Activated CD4-positive, CD25-positive, alpha-beta regulatory T cell treated with anti-CD3 and anti-CD28 coated beads, Interleukin-2, amount 50 U/mL, for 72 hours (primary cell): ENCODE results near the gene CFAP107.
"Not testable (repeated sequence)": the region's sequence is repeated elsewhere in the genome, so short reads cannot be mapped to it uniquely, and the experiment has no call there.

Source experiments
- DNase-seq: peaks from one replicate; pipeline ENCODE4 v3.0.0; 2021

Gene CFAP107

DNA sequence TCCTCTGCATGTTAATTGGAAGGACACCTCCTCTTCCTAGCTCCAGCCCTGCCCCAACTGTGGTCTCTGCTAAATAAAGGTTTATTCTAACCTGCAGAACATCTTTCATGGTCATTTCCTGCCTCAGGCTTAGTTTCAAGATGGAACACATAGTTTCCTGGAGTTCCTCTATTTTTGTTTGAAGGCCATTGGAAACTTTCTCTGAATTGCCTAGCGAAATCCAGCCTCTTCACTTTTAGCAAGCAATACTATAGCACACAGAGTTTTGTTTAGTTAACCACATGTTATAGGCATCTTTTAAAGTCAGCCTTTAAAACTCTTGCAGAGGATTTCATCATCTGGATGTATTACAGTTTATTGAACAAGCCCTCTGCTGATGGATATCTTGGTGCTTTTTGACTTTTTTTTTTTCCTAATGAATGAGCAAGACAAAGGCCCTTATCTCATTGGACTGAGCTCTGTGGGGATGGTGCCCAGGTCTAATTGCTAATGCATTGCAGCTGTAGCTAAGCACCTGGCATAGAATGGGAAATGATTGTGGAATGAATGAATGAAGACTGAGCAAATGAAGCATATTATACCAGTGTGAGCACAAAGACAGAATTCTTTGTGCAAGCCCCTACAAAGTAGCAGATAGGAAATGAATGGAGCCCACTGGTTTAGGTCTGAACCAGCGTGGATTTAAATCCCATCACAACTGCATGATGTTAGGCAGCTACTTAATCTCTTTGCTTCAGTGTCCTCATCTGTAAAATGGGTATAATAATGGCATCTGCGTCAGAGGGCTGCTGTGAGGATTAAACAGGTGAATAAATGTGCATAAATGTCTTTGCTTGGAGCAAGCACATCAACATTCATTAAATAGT, 641 bp upstream of the CFAP107 start:
- no peak for DNase-seq

DNA sequence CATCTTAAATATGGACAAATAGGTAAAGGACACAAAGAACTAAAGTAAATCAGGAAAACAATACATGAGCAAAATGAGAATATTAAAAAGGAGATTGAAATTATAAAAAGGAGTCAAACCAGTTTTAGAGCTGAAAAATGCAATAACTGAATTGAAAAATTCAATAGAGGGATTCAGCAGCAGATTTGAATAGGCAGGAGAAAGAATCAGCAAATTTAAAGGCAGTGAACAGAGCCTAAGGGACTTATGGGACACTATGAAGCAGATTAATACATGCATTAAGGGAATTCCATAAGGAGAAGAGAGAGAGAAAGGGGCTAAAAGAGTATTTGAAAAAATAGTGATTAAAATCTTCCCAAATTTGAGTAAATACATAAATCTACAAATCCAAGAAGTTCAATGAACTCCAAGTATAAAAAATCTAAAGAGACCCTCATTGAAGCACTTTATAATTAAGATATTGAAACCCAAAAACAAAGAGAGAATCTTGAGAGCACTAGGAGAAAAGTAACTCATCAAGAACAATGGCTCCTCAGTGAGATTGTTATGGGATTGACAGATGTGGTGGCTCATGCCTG, 2.9 kb downstream of the CFAP107 start:
- no peak for DNase-seq

DNA sequence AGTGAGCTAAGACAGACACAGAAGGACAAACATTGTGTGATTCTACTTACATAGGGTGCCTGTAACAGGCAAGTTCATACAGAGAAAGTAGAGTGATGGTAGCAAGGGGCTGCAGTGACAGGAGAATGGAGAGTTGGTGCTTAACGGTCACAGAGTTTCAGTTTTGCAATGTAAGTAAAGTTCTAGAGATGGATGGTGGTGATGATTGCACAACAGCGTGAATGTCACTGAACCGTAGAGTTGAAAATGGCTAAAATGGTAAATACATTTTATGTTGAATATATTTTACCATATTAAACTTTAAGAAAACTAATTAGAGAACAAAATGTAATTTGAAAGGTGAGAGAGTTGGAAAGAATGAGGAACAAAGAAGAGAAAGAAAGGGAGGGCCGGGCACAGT, 8.7 kb downstream of the CFAP107 start:
- no peak for DNase-seq

DNA sequence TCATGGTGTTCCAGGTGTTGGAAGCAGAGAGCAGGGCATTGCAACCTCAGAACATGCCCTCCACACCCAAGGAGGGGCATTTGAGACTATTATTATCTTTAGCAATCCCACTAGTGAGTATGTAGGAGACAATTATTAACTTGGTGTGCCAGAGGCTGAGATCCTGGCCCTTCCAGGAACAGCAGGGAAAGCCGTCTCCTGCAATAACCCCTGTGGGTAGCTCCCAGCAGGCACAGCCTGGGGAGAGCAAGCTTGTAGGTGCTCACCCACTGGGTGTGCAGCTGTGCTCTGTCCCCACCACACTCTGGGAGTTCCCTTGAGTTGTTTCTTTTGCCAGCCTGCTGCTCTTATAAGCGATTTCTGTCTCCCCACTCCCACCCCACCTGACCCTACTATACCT, 10.3 kb downstream of the CFAP107 start:
- no peak for DNase-seq

DNA sequence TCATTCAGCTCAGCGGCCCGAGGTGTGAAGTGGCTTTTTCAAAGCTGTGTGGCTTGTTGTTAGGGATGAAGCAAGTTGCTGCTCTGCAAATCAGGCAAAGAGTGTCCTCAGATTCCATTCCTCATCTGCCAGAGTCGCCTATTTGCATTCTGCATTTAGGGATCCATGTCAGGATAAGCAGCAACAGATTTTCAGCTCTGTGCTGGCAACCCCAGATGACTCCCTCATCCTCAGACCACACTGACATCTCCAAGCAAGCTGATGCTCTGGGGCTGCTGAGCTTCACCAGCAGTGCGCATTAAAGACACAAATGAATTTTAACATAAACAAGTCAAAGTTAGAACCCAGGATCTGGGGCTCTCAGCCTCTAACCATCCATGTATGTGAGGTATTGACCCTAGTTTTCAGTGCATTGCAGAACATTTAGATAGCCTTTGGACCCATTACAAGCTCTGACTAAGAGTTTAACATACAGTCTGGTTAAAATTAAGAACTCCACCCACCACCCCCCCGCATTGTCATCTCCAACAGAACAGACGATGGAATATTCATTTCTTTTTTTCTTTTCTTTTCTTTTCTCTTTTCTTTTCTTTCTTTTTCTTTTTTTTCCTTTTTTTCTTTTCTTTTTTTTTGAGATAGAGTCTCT, 10.9 kb downstream of the CFAP107 start:
- no peak for DNase-seq

DNA sequence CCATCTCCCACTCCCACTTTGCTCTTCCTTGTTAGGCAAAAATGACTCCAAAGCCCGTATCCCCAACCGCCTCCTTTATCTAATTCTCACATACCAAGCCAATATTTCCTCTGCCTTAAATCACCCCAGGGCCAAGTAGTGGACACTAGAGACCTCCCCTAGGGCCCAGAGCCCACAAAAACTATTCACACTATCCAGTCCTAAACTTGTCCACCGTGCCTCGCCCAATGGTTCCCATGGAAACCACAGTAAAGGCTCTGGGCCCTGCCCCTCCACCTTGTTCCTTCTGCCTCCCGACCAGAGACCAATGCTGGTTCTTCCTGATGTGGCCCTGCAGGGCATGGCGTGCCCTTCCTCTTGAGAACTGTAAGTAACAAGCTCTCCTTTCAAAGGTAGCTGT, 11.8 kb downstream of the CFAP107 start:
- DNase-seq: no peak

DNA sequence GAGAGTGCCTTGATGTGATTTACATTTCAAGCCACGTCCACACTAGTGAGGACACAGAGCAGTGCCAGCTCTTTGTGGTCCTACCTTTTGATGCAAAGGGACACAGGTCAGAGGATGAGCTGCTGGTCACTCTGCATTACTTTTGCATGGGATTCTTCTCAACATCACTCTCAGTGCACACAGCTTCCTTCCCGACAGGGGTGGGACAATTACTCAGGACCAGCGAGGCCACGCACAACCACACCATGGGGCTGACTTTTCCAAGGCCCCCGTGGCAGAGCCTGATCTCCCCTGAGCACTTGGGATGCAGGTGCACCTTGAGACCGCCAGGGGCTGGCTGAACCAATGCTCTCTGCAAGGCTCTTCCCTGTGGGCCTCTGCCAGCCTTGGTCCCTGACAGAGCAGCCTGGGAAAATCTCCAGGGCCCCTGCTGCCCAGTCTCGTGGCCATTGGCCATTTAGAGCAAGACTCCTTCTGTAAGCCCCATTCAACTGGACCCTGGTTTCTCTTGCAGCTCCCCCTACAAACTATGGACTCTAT, 14.3 kb downstream of the CFAP107 start:
- no peak for DNase-seq

DNA sequence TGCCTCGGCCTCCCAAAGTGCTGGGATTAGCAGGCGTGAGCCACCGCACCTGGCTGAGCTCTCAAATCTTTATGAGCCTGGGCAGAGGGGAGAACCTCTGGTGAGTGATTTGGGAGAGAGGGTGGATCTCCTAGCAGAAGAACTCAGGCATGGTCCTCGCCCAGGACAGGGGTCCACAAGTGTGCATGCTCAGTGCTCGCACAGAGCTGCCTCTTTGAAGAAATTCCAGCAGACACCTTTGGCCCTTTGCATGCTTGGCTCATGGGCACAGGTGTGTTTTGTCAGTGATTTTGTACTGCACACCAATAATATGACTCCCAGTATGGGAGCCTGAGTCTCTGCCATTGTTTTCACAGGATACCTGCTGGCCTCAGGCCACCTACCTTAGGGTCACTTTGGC, 15.8 kb downstream of the CFAP107 start:
- DNase-seq: no peak

DNA sequence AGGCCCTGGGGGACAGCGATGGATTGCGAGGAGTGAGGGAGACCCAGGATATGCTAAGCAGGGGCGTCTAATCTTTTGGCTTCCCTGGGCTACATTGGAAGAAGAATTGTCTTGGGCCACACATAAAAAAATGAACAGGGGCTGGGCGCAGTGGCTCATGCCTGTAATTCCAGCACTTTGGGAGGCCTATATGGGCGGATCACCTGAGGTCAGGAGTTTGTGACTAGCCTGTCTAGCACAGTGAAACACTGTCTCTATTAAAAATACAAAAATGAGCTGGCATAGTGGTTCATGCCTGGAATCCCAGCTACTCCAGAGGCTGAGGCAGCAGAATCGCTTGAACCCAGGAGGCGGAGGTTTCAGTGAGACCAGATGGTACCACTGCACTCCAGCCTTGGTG, 16.8 kb downstream of the CFAP107 start:
- DNase-seq: no peak

DNA sequence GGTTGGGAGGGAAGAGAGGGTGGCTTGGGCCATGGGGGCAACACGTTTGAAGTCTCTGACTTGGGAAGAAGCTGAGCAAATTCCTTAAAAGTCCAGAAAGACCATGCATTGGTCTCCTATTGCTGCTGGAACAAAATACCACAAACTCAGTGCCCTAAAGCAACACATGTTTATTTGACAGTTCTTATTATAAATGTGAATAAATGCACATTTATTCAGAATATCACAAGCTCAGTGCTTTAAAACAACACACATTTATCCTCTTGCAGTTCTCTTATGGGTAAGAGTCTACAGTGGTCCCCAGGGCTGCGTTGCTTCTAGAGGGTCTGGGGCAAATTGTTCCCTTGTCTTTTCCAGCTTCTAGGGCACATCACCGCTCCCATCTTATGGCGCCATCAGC, 17.5 kb downstream of the CFAP107 start:
- no peak for DNase-seq

DNA sequence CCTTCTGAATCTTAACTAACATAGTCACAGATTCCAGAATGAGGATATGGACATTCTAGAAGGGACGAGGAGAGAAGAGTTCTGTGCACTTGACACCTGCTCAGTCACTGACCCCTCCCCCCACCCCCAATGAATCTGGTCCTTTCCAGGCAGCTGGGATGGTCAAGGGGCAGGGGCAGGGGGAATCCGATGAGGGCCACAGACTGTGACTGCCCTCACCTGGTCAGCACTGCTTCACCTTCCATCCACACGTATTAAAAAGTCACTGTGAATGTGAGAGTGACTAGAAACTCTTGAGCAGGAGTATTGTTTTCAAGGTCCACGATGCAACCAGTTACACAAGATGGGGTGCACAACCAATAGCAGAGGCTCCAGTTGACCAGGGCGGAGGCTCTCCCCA, 18.0 kb downstream of the CFAP107 start:
- no peak for DNase-seq

DNA sequence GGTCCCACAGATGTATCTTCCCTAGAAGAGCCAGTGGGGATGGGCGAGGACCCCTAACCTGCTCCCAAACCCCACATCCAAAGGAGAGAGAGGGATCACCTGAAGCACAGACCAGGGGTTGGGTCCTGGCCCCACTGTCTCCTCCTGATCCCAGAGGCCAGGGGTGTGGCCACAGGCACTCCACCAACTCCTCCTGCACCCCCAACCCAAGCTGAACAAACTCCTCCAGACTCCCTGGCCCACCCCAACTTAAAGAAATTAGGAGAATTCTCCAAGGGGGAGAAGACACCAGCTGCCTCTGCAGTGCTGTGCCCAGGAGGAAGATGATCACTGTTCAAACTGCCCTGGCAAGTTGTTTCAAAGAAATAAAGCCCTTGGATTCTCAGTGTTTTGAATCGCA, 23.0 kb downstream of the CFAP107 start:
- no peak for DNase-seq

DNA sequence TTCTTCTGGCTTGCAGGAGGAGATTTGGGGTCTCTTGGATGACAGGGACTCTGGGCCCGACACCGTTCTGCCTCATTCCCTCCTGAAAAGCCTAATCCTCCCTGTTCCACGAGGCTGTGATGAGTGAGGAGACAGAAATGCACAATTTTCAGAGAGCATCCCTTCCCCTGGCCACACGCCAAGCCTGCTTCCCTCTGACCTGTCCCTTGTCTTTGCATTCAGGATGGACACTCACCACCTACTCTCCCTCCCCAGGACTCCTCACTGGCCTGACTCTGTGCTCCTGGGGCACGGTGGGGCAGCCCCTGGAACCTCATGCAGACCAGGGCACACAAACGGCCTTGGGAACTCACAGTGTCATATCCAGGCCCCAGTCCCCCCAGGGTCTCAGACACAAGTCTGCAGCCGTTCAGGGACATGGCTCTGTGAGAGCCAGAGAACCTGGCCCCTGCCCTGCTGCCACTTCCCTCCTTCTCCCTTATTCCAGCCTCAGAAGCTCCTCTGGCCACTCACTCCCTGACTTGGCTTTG, 24.0 kb downstream of the CFAP107 start:
- DNase-seq: no peak

DNA sequence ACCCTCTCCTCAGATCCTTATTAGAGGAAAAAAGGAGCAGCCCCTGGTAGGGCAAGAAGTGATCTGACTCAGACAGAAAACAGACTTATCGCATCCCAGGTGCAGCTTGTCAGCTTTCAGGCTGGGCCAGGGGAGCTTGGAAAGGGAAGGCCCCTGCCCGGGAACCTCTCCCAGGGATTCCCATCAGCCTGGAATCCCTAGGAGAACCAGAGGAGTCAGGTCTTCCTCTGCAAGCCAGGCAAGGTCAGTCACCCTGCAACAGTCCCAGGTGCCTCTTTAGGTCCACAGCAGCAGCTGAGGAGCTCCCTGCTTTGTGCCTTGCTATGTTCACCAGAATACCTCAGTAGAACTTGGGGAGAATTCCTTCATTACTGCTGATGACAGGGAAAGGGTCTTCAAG, 24.6 kb downstream of the CFAP107 start:
- no peak for DNase-seq

DNA sequence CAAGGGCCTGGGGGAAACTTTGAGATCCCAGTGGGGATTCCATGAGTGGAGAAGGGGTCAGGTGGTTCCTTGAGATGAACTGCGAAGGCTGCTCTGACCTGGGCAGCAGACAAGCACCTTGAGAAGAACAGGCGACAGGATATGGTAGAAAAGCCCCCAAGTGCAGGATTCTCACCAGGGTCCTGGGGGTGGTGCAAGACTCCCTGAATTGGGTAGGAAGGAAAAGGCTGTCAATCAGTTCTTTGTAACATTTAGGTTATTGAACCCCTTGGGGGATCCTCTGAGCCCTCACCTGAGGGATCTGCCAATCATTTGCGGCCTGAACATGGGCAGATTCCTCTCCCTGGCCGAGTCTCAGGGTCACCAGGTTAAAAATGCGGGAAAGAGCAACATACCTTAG, 25.2 kb downstream of the CFAP107 start:
- no peak for DNase-seq

DNA sequence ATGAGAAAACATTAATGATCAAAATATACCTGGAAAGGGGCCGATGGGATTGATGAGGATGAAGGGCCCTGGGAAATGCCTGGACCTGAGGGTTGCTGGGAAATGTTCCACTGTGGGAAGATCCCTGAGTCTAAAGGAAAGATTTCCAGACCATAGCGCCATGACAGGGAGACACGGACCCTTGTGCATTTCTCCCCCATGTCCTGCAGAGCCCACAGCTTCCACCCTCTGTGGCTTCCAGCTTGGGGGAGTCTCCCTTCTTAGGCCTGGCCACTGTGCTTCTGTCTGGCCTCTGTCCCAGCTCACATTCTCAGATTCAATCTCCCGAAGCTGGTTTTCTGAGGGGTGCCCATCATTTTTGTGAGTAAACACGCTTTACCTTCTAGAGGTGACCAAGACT, 26.5 kb downstream of the CFAP107 start:
- no peak for DNase-seq

DNA sequence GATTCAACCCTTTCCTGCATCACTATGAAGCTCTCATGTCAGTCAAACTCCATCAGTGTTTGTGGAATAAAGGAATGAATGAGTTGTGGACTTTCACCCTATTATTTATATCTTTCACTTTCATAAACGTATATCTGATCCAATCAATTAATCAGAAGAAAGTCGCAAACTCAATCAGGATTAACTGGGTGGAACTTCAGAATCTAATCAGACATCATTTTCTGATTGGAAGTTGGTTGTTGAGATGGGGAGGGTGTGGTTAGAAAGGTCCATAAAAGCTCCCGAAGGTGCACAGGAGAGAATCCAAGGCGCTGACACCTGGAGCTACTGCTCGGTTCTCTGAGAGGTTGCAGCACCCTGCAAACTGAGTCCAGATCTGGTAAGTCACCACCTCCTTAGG, 27.4 kb downstream of the CFAP107 start, which contains the start of gene PRAMEF12:
Gene PRAMEF12 (plus strand): TSS at position 301 of the 400 bp plus-strand sequence. CDS start 1,130 bp downstream, outside the sequence.
- DNase-seq: no peak

DNA sequence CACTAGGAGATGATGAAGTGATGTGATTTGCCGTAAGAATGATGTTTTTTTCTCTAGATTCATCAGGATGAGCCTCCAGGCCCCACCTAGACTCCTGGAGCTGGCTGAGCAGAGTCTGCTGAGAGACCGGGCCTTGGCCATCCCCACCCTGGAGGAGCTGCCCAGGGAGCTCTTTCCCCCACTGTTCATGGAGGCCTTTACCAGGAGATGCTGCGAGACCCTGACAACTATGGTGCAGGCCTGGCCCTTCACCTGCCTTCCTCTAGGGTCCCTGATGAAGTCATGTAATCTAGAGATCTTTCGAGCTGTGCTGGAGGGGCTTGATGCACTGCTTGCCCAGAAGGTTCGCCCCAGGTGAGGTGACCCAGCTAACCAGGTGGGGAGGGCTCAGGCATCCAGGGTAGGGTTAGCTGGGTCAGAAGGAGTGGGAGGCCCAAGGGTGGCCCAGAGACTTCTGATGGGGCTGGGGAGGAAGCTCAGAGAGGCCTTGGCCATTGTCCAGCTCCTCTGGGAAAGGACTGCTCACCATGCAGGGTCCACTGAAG, 28.9 kb downstream of the CFAP107 start:
- no peak for DNase-seq

DNA sequence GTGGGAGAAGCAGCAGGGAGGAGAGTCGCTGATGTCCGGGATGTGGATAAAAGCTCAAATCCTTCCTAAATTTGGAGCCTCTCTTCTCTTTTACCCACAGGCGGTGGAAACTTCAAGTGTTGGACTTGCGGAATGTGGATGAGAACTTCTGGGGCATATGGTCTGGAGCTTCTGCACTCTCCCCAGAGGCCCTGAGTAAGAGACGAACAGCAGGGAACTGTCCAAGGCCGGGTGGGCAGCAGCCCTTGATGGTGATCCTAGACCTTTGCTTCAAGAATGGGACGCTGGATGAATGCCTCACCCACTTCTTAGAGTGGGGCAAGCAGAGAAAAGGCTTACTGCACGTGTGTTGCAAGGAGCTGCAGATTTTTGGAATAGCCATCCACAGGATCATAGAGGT, 29.4 kb downstream of the CFAP107 start:
- DNase-seq: no peak

DNA sequence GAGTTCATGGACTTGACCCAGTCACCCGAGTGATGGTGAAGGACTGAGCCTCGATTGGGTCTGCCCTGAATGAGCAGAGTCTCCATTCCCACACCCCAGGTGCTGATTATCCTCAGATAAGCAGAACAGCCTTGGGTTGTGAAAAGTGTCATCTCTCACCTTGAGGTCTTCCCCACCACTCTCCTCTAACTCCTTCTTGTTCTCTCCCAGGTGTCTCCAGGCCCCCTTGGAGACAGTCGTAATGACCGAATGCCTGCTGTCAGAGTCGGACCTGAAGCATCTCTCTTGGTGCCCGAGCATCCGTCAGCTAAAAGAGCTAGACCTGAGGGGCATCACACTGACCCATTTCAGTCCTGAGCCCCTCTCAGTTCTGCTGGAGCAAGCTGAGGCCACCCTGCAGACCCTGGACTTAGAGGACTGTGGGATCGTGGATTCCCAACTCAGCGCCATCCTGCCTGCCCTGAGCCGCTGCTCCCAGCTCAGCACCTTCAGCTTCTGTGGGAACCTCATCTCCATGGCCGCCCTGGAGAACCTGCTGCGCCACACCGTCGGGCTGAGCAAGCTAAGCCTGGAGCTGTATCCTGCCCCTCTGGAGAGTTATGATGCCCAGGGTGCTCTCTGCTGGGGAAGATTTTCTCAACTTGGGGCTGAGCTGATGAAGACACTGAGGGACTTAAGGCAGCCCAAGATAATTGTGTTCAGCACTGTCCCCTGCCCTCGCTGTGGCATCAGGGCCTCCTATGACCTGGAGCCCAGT, 31.0 kb downstream of the CFAP107 start:
- DNase-seq: no peak

DNA sequence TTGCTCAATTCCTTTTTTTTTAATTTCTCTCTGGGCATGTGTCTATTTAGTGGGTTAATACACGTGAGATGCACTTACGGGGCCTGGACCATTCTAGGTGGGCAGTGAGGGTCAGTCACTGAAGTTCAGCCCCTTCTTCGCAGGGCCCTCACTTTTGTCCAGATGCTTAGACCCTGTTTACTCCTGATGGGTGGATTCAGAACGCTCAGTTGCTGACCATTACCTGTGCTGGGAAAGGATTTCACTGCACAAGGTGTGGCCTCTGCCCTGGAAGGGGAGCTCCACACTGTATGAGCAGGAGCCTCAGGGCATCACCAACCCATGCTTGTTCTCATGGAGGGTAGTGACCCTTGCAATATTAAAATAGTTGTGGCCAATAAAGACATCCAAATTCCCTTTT, 32.1 kb downstream of the CFAP107 start:
- no peak for DNase-seq

DNA sequence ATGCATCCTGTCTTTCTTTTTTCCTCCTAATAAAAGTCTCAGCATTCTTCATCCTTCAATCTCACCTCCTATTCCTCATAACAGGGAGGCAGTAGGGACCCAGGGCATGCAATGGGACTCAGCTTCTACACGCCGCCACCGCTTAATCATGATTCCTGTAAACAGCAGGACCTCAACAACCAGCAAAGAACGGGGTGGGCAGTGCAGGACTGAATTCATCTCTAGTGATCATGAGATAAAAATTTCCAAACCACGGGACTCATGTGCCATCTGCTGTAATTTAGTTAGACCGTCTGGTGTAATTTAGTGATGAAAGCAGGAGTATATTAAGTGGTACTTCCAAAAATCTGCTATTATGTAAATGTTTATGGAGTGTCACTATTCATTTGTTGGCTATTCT, 32.9 kb downstream of the CFAP107 start:
- DNase-seq: no peak

DNA sequence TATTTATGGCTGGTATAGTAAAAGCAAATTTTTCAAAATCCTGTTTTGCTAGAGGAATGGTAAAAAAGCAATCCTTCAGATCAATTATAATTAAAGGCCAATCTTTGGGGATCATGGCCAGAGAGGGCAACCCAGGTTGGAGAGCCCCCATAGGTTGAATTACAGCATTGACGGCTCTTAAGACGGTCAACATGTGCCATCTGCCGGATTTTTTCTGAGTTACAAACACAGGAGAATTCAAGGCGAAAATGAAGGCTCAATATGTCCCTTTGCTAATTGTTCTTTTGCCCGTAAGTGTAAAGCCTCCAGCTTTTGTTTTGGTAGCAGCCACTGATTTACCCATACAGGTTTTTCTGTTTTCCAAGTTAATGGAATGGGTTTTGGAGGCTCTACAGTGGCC, 35.5 kb downstream of the CFAP107 start:
- DNase-seq: not testable (repeated sequence)
